ENCODE measurements around the gene MTIF3.

DNA sequence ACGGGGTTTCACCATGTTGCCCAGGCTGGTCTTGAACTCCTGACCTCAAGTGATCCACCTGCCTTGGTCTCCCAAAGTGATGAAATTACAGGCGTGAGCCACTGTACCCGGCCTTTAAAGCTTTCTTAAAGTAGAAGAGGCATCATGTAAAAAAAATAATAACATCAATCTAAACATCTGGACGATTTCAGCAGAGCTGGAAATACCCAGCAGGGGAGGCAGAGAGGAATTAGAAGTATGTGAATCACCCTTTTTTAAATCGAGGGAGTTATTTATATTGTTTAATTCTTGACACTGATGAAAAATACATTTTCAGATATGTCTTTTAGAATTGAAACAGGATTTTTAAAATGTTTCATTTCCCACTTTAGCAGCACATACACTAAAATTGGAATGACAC lies 37.4 kb upstream of the MTIF3 start:
- TF ChIP-seq, protein P1, sequence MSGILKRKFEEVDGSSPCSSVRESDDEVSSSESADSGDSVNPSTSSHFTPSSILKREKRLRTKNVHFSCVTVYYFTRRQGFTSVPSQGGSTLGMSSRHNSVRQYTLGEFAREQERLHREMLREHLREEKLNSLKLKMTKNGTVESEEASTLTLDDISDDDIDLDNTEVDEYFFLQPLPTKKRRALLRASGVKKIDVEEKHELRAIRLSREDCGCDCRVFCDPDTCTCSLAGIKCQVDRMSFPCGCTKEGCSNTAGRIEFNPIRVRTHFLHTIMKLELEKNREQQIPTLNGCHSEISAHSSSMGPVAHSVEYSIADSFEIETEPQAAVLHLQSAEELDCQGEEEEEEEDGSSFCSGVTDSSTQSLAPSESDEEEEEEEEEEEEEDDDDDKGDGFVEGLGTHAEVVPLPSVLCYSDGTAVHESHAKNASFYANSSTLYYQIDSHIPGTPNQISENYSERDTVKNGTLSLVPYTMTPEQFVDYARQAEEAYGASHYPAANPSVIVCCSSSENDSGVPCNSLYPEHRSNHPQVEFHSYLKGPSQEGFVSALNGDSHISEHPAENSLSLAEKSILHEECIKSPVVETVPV (CRISPR knock-in tag; IDR thresholded peaks at IDR 0.05): no peak
- no peak for TF ChIP-seq SNAI2 (CRISPR knock-in tag; IDR thresholded peaks at IDR 0.05)
- no peak for TF ChIP-seq ZFP3 (CRISPR knock-in tag; IDR thresholded peaks at IDR 0.05)
- TF ChIP-seq, protein P2, sequence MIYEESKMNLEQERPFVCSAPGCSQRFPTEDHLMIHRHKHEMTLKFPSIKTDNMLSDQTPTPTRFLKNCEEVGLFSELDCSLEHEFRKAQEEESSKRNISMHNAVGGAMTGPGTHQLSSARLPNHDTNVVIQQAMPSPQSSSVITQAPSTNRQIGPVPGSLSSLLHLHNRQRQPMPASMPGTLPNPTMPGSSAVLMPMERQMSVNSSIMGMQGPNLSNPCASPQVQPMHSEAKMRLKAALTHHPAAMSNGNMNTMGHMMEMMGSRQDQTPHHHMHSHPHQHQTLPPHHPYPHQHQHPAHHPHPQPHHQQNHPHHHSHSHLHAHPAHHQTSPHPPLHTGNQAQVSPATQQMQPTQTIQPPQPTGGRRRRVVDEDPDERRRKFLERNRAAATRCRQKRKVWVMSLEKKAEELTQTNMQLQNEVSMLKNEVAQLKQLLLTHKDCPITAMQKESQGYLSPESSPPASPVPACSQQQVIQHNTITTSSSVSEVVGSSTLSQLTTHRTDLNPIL (CRISPR knock-in tag; IDR thresholded peaks at IDR 0.05; ENCODE audit: low read depth): no peak
